Measurements from ENCODE around the gene OXSR1. TPM values are rescaled to one million over a fixed set of nuclear protein-coding genes. Genes with fewer than 3 reads are reported as not detected.

The OXSR1 gene
- total RNA-seq, 4 donors from 2014 or later, result 28.8 to 48.2 (median 37.6) TPM

DNA sequence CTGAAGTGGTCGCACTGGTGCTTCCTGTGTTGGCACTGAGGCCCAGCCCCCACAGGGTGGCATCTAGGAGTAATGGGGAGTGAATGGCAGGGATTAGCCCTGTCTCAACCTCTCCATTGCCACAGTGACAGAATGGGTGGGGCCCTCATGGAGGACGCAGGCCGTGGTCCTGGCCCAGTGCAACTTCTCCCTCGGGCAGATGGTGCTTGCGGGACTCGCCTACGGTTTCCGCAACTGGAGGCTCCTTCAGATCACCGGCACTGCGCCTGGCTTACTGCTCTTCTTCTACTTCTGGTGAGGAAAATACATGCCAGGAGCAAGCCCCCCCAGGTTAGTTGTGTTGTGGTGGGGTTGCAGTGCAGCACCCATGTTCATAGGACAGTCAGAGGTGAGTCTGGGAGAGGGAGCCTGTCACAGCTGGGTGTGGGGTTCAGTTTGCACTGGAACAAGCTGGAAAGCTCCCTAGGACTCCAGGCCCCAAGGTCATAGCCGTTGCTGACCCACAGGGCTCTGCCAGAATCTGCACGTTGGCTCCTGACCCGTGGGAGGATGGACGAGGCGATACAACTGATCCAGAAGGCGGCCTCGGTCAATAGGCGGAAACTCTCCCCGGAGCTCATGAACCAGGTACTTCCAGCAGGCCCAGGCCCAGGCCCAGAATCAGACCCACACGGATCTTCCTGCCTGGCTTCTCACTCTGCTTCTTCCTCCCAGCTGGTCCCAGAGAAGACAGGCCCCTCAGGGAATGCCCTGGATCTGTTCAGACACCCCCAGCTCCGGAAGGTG, 109.7 kb downstream of the OXSR1 start:
- Histone ChIP-seq H3K9me3 (no peaks in the 10 kb centered on the region), H3K27me3 (no peaks in the 10 kb centered on the region), H3K4me1 (no peaks in the 10 kb centered on the region), H3K36me3 (peaks cover 0 to 43% (median 0%) of the 10 kb centered on the region in 3 donors), H3K4me3 (no peak overlapping the region), H3K27ac (no peak overlapping the region)
- no peak for DNase-seq
- TF ChIP-seq POLR2A (IDR thresholded peaks at IDR 0.05), result no peak
- TF ChIP-seq, protein P1, sequence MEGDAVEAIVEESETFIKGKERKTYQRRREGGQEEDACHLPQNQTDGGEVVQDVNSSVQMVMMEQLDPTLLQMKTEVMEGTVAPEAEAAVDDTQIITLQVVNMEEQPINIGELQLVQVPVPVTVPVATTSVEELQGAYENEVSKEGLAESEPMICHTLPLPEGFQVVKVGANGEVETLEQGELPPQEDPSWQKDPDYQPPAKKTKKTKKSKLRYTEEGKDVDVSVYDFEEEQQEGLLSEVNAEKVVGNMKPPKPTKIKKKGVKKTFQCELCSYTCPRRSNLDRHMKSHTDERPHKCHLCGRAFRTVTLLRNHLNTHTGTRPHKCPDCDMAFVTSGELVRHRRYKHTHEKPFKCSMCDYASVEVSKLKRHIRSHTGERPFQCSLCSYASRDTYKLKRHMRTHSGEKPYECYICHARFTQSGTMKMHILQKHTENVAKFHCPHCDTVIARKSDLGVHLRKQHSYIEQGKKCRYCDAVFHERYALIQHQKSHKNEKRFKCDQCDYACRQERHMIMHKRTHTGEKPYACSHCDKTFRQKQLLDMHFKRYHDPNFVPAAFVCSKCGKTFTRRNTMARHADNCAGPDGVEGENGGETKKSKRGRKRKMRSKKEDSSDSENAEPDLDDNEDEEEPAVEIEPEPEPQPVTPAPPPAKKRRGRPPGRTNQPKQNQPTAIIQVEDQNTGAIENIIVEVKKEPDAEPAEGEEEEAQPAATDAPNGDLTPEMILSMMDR (IDR thresholded peaks at IDR 0.05), result no peak
- 96 to 98% methylated on average over 4 to 10 of the region's 21 CpGs for WGBS, 2 donors
- intact Hi-C loops (cut with DNase I), result no loop called here

DNA sequence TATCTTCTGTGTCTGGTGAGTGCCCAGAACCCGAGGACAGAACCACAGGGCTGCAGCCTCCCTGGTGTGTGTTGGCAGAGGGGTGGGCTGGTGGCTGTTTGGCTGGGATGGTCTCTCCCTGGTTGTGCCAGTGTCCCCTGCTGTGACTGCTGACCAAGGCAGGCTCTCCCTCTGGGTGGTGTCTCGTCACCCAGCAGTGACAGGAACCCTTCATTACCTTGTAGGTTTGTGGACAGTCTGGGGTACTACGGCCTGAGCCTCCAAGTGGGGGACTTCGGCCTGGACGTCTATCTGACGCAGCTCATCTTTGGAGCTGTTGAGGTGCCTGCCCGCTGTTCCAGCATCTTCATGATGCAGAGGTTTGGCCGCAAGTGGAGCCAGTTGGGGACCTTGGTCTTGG, 110.3 kb downstream of the OXSR1 start:
- TF ChIP-seq POLR2A (IDR thresholded peaks at IDR 0.05), result no peak
- TF ChIP-seq, protein P1 (IDR thresholded peaks at IDR 0.05), result no peak
- no peak for DNase-seq
- Histone ChIP-seq H3K36me3 (peaks cover 0 to 43% (median 0%) of the 10 kb centered on the region in 3 donors), H3K27me3 (no peaks in the 10 kb centered on the region), H3K9me3 (no peaks in the 10 kb centered on the region), H3K4me1 (no peaks in the 10 kb centered on the region), H3K4me3 (no peak overlapping the region), H3K27ac (no peak overlapping the region)
- intact Hi-C loops (cut with DNase I), result no loop called here
- WGBS, 2 donors, result 100% methylated on average over 1 of the region's 8 CpGs; no CpG with 5 or more reads in 1 of the 2 donors

DNA sequence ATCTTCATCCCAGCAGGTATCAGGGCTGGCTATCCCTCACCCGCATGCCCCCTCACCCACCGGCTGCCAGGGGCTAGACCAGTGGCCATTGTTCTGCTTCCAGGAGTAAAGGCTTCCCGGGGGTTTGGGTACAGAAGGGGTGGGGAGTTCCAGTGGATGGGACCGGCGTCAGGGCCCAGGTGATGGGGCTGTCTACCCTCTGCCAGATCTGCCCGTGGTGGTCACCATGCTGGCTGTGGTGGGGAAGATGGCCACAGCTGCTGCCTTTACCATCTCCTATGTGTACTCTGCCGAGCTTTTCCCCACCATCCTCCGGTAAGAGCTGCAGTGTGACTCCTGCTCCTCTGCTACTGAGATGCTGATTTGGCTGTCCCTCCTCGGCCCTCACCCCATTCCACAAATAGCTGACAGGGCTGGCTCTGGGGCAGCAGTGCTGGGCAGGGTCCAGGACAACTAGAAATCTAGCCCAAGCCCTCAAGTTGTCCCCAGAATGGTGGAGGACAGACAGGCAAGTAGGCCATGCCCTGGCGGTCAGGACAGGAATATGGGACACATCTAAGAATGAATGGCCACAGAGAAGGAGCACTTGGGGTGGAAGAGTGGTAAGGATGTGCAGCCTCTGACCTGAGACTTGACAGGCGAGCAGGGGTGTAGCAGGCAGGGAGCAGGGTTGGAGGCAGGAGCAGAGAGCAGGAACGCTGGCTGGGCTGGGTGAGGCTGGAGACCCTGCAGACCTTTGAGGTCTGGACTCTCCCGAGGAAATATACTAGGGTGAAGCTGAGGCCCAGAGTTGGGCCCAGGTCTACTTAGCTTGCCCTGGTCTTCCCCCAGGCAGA, 111.0 kb downstream of the OXSR1 start:
- Histone ChIP-seq H3K4me3 (no peak overlapping the region), H3K4me1 (no peaks in the 10 kb centered on the region), H3K36me3 (peaks cover 0 to 43% (median 0%) of the 10 kb centered on the region in 3 donors), H3K27me3 (no peaks in the 10 kb centered on the region), H3K9me3 (no peaks in the 10 kb centered on the region), H3K27ac (no peak overlapping the region)
- intact Hi-C loops (cut with DNase I), result no loop called here
- DNase-seq, result no peak
- WGBS, 2 donors, result 79 to 92% methylated on average over 3 to 11 of the region's 13 CpGs
- no peak for TF ChIP-seq POLR2A (IDR thresholded peaks at IDR 0.05)
- TF ChIP-seq, protein P1 (IDR thresholded peaks at IDR 0.05), result no peak

DNA sequence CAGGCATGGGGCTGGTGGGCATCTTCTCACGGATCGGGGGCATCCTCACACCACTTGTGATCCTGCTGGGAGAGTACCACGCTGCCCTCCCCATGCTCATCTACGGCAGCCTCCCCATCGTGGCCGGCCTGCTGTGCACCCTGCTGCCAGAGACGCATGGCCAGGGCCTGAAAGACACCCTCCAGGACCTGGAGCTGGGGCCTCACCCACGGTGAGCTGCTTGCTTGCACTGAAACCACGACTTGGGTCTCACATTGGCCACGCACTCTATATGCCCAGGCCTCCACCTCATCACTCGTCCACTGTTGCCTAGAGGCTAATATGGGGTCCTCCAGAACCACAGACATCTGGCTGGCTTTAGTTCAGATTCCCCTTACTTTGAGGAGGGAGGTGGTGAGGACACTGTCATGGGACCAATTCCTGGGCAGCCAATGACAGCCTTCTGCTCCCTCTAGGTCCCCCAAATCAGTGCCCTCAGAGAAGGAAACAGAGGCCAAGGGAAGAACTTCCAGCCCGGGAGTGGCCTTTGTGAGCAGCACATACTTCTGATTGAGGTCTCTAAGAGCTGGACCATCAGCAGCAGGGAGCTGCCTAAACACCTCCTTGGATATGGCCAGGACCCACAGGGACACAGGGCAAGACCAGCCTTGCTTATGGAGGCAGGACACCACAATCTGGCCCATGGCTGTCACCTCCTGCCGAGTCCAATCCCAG, 111.7 kb downstream of the OXSR1 start:
- 83 to 93% methylated on average over 2 to 11 of the region's 13 CpGs for WGBS, 2 donors

More for the DNA sequence above, 111.7 kb downstream of the OXSR1 start:
- no peaks in the 10 kb centered on the region for H3K27me3 ChIP-seq
- no peak overlapping the region for H3K27ac ChIP-seq
- intact Hi-C loops (cut with DNase I), result no loop called here
- TF ChIP-seq, protein P1 (IDR thresholded peaks at IDR 0.05), result no peak
- no peak for TF ChIP-seq POLR2A (IDR thresholded peaks at IDR 0.05)
- H3K9me3 ChIP-seq, result no peaks in the 10 kb centered on the region
- DNase-seq, result no peak
- H3K4me3 ChIP-seq, result no peak overlapping the region
- H3K4me1 ChIP-seq, result peaks cover 0 to 2% (median 0%) of the 10 kb centered on the region in 3 donors
- H3K36me3 ChIP-seq, result peaks cover 0 to 43% (median 0%) of the 10 kb centered on the region in 3 donors

Data from esophagus squamous epithelium (tissue), 5 donors.